ENCODE data around the gene ELFN1. TPM values are rescaled to one million over a fixed set of nuclear protein-coding genes. Genes with fewer than 3 reads are reported as not detected.

Gene ELFN1
- total and polyA plus RNA-seq, 9 of the 15 experiments (the other 6 are each of a cell fraction or from before 2014, with no cell fraction given) = 0.04 to 0.64 (median 0.18) TPM; not detected in 2

- no peaks in the 10 kb centered on the region for H3K9me1 ChIP-seq (ENCODE audit: control insufficient read depth, insufficient read depth, low read length)
- peaks cover 11 to 44% of the 10 kb centered on the region in 2 experiments for H3K27me3 ChIP-seq (ENCODE audit: control insufficient read depth in 2 of 2, insufficient read depth in 2 of 2, low read length in 2 of 2)
- H3K4me2 ChIP-seq (ENCODE audit: insufficient read depth, low read length) = no peak overlapping the region
- ChIA-PET POLR2A (interaction anchor here (0.7 kb wide), 1 partner anchor 112 kb away, joined by 4 read pairs; no protein-coding TSS in a partner anchor), CTCF (ENCODE audit: low intra/inter-chr PET ratio) (no interaction called here)
- TF ChIP-seq TFAP4 (CRISPR knock-in tag; IDR thresholded peaks at IDR 0.05; ENCODE audit: borderline replicate concordance) (no peak), XRCC3 (IDR thresholded peaks at IDR 0.05) (no peak), ZZZ3 (IDR thresholded peaks at IDR 0.05) (no peak), E2F3 (CRISPR knock-in tag; IDR thresholded peaks at IDR 0.05) (no peak), TRIM24 (IDR thresholded peaks at IDR 0.05) (no peak), LEF1 (IDR thresholded peaks at IDR 0.05) (no peak), DPF2 (IDR thresholded peaks at IDR 0.05) (no peak)
- TF ChIP-seq, protein P1, sequence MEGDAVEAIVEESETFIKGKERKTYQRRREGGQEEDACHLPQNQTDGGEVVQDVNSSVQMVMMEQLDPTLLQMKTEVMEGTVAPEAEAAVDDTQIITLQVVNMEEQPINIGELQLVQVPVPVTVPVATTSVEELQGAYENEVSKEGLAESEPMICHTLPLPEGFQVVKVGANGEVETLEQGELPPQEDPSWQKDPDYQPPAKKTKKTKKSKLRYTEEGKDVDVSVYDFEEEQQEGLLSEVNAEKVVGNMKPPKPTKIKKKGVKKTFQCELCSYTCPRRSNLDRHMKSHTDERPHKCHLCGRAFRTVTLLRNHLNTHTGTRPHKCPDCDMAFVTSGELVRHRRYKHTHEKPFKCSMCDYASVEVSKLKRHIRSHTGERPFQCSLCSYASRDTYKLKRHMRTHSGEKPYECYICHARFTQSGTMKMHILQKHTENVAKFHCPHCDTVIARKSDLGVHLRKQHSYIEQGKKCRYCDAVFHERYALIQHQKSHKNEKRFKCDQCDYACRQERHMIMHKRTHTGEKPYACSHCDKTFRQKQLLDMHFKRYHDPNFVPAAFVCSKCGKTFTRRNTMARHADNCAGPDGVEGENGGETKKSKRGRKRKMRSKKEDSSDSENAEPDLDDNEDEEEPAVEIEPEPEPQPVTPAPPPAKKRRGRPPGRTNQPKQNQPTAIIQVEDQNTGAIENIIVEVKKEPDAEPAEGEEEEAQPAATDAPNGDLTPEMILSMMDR (IDR thresholded peaks at IDR 0.05 in 2 of 3, conservative IDR thresholded peaks at IDR 0.05 in 1 of 3; ENCODE audit: insufficient read depth in 2 of 3, low read depth in 1 of 3, low read length in 3 of 3) = no peak
- TF ChIP-seq, protein P2, sequence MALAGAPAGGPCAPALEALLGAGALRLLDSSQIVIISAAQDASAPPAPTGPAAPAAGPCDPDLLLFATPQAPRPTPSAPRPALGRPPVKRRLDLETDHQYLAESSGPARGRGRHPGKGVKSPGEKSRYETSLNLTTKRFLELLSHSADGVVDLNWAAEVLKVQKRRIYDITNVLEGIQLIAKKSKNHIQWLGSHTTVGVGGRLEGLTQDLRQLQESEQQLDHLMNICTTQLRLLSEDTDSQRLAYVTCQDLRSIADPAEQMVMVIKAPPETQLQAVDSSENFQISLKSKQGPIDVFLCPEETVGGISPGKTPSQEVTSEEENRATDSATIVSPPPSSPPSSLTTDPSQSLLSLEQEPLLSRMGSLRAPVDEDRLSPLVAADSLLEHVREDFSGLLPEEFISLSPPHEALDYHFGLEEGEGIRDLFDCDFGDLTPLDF (CRISPR knock-in tag; IDR thresholded peaks at IDR 0.05) = no peak
- TF ChIP-seq, protein P3, sequence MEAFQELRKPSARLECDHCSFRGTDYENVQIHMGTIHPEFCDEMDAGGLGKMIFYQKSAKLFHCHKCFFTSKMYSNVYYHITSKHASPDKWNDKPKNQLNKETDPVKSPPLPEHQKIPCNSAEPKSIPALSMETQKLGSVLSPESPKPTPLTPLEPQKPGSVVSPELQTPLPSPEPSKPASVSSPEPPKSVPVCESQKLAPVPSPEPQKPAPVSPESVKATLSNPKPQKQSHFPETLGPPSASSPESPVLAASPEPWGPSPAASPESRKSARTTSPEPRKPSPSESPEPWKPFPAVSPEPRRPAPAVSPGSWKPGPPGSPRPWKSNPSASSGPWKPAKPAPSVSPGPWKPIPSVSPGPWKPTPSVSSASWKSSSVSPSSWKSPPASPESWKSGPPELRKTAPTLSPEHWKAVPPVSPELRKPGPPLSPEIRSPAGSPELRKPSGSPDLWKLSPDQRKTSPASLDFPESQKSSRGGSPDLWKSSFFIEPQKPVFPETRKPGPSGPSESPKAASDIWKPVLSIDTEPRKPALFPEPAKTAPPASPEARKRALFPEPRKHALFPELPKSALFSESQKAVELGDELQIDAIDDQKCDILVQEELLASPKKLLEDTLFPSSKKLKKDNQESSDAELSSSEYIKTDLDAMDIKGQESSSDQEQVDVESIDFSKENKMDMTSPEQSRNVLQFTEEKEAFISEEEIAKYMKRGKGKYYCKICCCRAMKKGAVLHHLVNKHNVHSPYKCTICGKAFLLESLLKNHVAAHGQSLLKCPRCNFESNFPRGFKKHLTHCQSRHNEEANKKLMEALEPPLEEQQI (IDR thresholded peaks at IDR 0.05) = no peak
- FAIRE-seq (no peak), DNase-seq (ENCODE audit: extremely low read depth in 1 of 4, low spot score in 3 of 4) (no peak), ATAC-seq (no peak)
- BruUV-seq (replicated peaks) = no TSS peak
- H3K4me1 ChIP-seq (replicated peaks in 1 of 2; ENCODE audit: control insufficient read depth in 2 of 2, insufficient read depth in 2 of 2, low read length in 2 of 2) = no peaks in the 10 kb centered on the region
- H3K36me3 ChIP-seq (ENCODE audit: control insufficient read depth, insufficient read depth, low read length) = no peaks in the 10 kb centered on the region
- H3K27ac ChIP-seq (ENCODE audit: extremely low read depth, low read depth, low read length) = no peak overlapping the region
- no peaks in the 10 kb centered on the region for H3K79me2 ChIP-seq (ENCODE audit: control insufficient read depth, insufficient read depth, low read length)
- no peak overlapping the region for H3K4me3 ChIP-seq
- H3K9me3 ChIP-seq (replicated peaks; ENCODE audit: control insufficient read depth, insufficient read depth, low read depth, low read length) = no peaks in the 10 kb centered on the region
- intact Hi-C loops (cut with micrococcal nuclease) (no loop called here), in situ Hi-C loops (cut with MboI) (no loop called here)
- H4K20me1 ChIP-seq (replicated peaks; ENCODE audit: control insufficient read depth, insufficient read depth, low read length) = no peaks in the 10 kb centered on the region
- H2AFZ ChIP-seq (ENCODE audit: low read depth, low read length) = no peak overlapping the region
- H3K9ac ChIP-seq (ENCODE audit: insufficient read depth in 1 of 2, low read depth in 2 of 2, low read length in 2 of 2) = no peak overlapping the region
- WGBS (ENCODE audit: insufficient coverage, low coverage, missing lambda C conversion rate) = 28% methylated on average over 54 of the region's 54 CpGs
Observed at GRCh38 chr7:1769286-1770200, 99.5 kb downstream of the ELFN1 start.
